Endothelial cell of umbilical vein (primary cell): Measurements from ENCODE around the gene PDX1.

Experiments
- EZH2 ChIP-seq: IDR thresholded peaks from 2 replicates; pipeline ENCODE4 v1.6.1; 2012; ENCODE audit warnings: borderline replicate concordance, low read depth, mild to moderate bottlenecking, moderate library complexity, low read length, inconsistent platforms; ENCODE audit not compliant: severe bottlenecking
- GATA2 ChIP-seq: IDR thresholded peaks from 2 replicates; pipeline ENCODE4 v1.7.0; 2011; ENCODE audit warnings: low read depth, mild to moderate bottlenecking, moderate library complexity, mixed read lengths, low read length; ENCODE audit not compliant: insufficient read length, insufficient read depth
- JUN ChIP-seq: IDR thresholded peaks from 2 replicates; pipeline ENCODE4 v1.6.1; 2011; ENCODE audit warnings: borderline replicate concordance, low read depth; ENCODE audit not compliant: insufficient read length, insufficient read depth
- MAX ChIP-seq: IDR thresholded peaks from 2 replicates; pipeline ENCODE4 v1.6.1; 2011; ENCODE audit not compliant: insufficient read depth, insufficient read length
- MYC ChIP-seq: IDR thresholded peaks from one replicate; pipeline ENCODE4 v1.6.1; 2011; ENCODE audit warnings: mild to moderate bottlenecking, low read depth, low read length
- POLR2A ChIP-seq: IDR thresholded peaks from 2 replicates; pipeline ENCODE4 v1.6.1; 2012; ENCODE audit warnings: low read depth, mild to moderate bottlenecking, control low read depth, low read length
- POLR2AphosphoS5 ChIP-seq: IDR thresholded peaks from 2 replicates; pipeline ENCODE4 v1.6.1; 2012; ENCODE audit warnings: low read depth, mild to moderate bottlenecking, control low read depth, low read length, moderate library complexity; ENCODE audit not compliant: insufficient read depth
- TF ChIP-seq, protein P1 (sequence below), 2 donors: IDR thresholded peaks; 1 replicate in 1 of 2; 2 replicates in 1 of 2; pipeline ENCODE4 v1.5.1; 2011; ENCODE audit warnings: low read length in 2 of 2, mild to moderate bottlenecking in 2 of 2, moderate library complexity in 2 of 2, control low read depth in 1 of 2, inconsistent platforms in 1 of 2, low read depth in 1 of 2; ENCODE audit not compliant: insufficient read depth in 1 of 2; ENCODE audit errors: extremely low read depth in 1 of 2

DNA sequence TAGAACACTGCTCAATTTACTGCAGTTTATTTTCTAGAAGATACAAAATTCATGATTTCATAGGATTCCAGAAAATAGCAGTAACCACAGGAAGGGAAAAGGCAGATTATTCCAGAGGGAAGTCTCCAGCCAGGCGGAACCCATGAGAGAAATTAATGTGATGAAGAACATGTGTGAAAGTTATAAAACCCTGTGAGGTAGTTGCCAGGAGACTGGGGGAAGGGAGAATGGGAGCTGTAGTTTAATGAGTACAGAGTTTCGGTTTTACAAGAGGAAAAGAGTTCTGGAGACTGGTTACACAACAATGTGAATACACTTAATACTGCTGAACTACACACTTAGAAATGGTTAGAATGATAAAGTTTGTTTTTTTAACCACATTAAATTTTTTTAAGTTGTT lies 14.2 kb upstream of the PDX1 start:
- TF ChIP-seq, protein P1, sequence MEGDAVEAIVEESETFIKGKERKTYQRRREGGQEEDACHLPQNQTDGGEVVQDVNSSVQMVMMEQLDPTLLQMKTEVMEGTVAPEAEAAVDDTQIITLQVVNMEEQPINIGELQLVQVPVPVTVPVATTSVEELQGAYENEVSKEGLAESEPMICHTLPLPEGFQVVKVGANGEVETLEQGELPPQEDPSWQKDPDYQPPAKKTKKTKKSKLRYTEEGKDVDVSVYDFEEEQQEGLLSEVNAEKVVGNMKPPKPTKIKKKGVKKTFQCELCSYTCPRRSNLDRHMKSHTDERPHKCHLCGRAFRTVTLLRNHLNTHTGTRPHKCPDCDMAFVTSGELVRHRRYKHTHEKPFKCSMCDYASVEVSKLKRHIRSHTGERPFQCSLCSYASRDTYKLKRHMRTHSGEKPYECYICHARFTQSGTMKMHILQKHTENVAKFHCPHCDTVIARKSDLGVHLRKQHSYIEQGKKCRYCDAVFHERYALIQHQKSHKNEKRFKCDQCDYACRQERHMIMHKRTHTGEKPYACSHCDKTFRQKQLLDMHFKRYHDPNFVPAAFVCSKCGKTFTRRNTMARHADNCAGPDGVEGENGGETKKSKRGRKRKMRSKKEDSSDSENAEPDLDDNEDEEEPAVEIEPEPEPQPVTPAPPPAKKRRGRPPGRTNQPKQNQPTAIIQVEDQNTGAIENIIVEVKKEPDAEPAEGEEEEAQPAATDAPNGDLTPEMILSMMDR (IDR thresholded peaks at IDR 0.05; ENCODE audit: extremely low read depth in 1 of 2, insufficient read depth in 1 of 2, low read depth in 1 of 2, low read length in 2 of 2), result no peak
- TF ChIP-seq POLR2A (no peak), JUN (no peak), POLR2AphosphoS5 (no peak), MYC (no peak), EZH2 (no peak), MAX (no peak), GATA2 (no peak)
